Spleen (tissue), 11 donors: ENCODE results near the gene CRLF1. TPM values are rescaled to one million over a fixed set of nuclear protein-coding genes. Genes with fewer than 3 reads are reported as not detected.

Experiments used
- DNase-seq: peaks from one replicate; pipeline ENCODE4 v3.0.0-alpha.2; 2020
- H3K27ac ChIP-seq, 8 donors: fragments of 200-600 bp; sonication (generic) in 7 of 8; 1 replicate in 4 of 8; 2 replicates in 4 of 8; pipeline versions ENCODE4 v1.5.0 to v1.8.0; 2016 to 2021; ENCODE audit warnings: inconsistent platforms in 4 of 8, mild to moderate bottlenecking in 4 of 8, moderate library complexity in 1 of 8
- H3K27me3 ChIP-seq, 7 donors: fragments of 200-600 bp; sonication (generic) in 6 of 7; replicated peaks in 1 of 7; 1 replicate in 4 of 7; 2 replicates in 3 of 7; pipeline versions ENCODE4 v1.5.0 to v1.8.0; 2016 to 2021; ENCODE audit warnings: inconsistent platforms in 3 of 7, mild to moderate bottlenecking in 1 of 7
- H3K36me3 ChIP-seq, 6 donors: fragments of 200-600 bp; sonication (generic) in 5 of 6; 1 replicate in 4 of 6; 2 replicates in 2 of 6; pipeline versions ENCODE4 v1.5.0 to v1.8.0; 2016 to 2021; ENCODE audit warnings: inconsistent platforms in 2 of 6
- H3K4me1 ChIP-seq, 6 donors: fragments of 200-600 bp; sonication (generic) in 5 of 6; 1 replicate in 3 of 6; 2 replicates in 3 of 6; pipeline versions ENCODE4 v1.5.0 to v1.8.0; 2016 to 2021; ENCODE audit warnings: inconsistent platforms in 3 of 6
- H3K4me3 ChIP-seq, 8 donors: fragments of 200-600 bp; sonication (generic) in 7 of 8; 1 replicate in 4 of 8; 2 replicates in 4 of 8; pipeline versions ENCODE4 v1.5.0 to v1.8.0; 2016 to 2021; ENCODE audit warnings: inconsistent platforms in 4 of 8, mild to moderate bottlenecking in 4 of 8, moderate library complexity in 2 of 8
- H3K9me3 ChIP-seq, 8 donors: fragments of 200-600 bp; sonication (generic) in 7 of 8; 1 replicate in 4 of 8; 2 replicates in 4 of 8; pipeline versions ENCODE4 v1.5.0 to v1.8.0; 2016 to 2021; ENCODE audit warnings: inconsistent platforms in 4 of 8
- CTCF ChIP-seq, 11 experiments: fragments of 200-600 bp in 7 of 11; fragments of 450-650 bp in 4 of 11; sonication (generic) in 4 of 11; IDR thresholded peaks in 8 of 11; conservative IDR thresholded peaks in 3 of 11; 1 replicate in 7 of 11; 2 replicates in 4 of 11; pipeline versions ENCODE4 v1.4.0 to v1.8.0; 2016 to 2021; ENCODE audit warnings: antibody characterized with exemption in 11 of 11, inconsistent platforms in 4 of 11, mild to moderate bottlenecking in 1 of 11
- POLR2A ChIP-seq, 3 donors: fragments of 450-650 bp; IDR thresholded peaks; one replicate each; pipeline ENCODE4 v1.5.1; 2017; ENCODE audit warnings: antibody characterized with exemption in 3 of 3, mild to moderate bottlenecking in 1 of 3
- POLR2AphosphoS5 ChIP-seq, 3 donors: sonication (generic); formaldehyde crosslinking; IDR thresholded peaks; one replicate each; pipeline ENCODE4 v1.5.1; 2017; ENCODE audit warnings: antibody characterized with exemption in 3 of 3
- WGBS, 5 donors: extraction: QIAGEN DNeasy Blood & Tissue Kit in 3 of 5; methylation state at CpG; one replicate each; pipeline versions ENCODE4 v1.1.5 to v1.1.7; 2013 to 2018; 5-methylcytosine and 5-hydroxymethylcytosine counted together
- intact Hi-C: fragments of 100-400 bp; cut with DNase I; formaldehyde crosslinking; loops from one replicate; pipeline ENCODE4 v1.15.0; 2023; ENCODE audit warnings: low total_unique reads
- polyA plus RNA-seq, 3 donors: library from polyadenylated mRNA; stranded (reverse); fragments of 200-250 nt; gene quantifications; one replicate each; pipeline ENCODE4 v1.2.1, GENCODE V29; 2013
- small RNA-seq, 4 donors: library from RNA; depleted of rRNA; stranded (forward); fragments of <200 nt; gene quantifications; one replicate each; pipeline ENCODE3, GENCODE V24; 2016
- total RNA-seq, 7 donors: library from RNA; depleted of rRNA in 3 of 7; stranded (reverse); fragments of >200 nt in 3 of 7; fragmentation: NEBNext Ultra II Directional in 4 of 7; extraction: Animal tissue kit (Norgen Biotek cat#: 25700) in 4 of 7; gene quantifications; one replicate each; pipeline versions ENCODE4 v1.1.0 to v1.2.1, GENCODE V29; 2016 to 2021
- donor health status: healthy with polysubstance abuse.
- donor health status: DM: no; HTN: no; CAD: no; lungs with moderate emphysema.
- donor health status: DM: no; HTN: no; CAD: no.
- donor health status: Bipolar disorder and iron deficiency.
- donor health status: healthy.
- donor health status: DM: no; HTN: no; CAD: no.
- donor health status: DM: yes; HTN: yes; CAD: no.

CRLF1 gene
- total and polyA plus RNA-seq, 10 donors = 0.20 to 8.0 (median 2.6) TPM; not detected in 1

GRCh38 chr19:18557411-18558201 lies 49.0 kb downstream of the CRLF1 start, which contains the start of gene KXD1:
KXD1 (plus strand) TSS chr19:18557870; CDS start chr19:18562057, 4,187 bp downstream.
- H3K9me3 ChIP-seq = no peaks in the 10 kb centered on the region
- no peaks in the 10 kb centered on the region for H3K27me3 ChIP-seq
- H3K4me1 ChIP-seq = peaks cover 11 to 57% (median 36%) of the 10 kb centered on the region in 6 donors
- H3K4me3 ChIP-seq = peak within 1 kb of the TSS; percentile 68 to 97 (median 88)
- H3K36me3 ChIP-seq = peaks cover 0 to 15% (median 5%) of the 10 kb centered on the region in 6 donors
- intact Hi-C loops = no loop called here
- peak in 3 of 11 experiments; percentile 18 to 33 (median 32) for TF ChIP-seq CTCF (IDR thresholded peaks at IDR 0.05 in 8 of 11, conservative IDR thresholded peaks at IDR 0.05 in 3 of 11)
- peak in 1 of 3 donors; percentile 49 for TF ChIP-seq POLR2A (IDR thresholded peaks at IDR 0.05)
- TF ChIP-seq POLR2AphosphoS5 (IDR thresholded peaks at IDR 0.05) = peak; percentile 99
- peak; percentile 99 for DNase-seq
- WGBS, 5 donors = 0 to 3% (median 2%) methylated on average over 18 to 58 of the region's 58 CpGs
- peak within 1 kb of the TSS; percentile 95 to 98 (median 96) for H3K27ac ChIP-seq

DNA sequence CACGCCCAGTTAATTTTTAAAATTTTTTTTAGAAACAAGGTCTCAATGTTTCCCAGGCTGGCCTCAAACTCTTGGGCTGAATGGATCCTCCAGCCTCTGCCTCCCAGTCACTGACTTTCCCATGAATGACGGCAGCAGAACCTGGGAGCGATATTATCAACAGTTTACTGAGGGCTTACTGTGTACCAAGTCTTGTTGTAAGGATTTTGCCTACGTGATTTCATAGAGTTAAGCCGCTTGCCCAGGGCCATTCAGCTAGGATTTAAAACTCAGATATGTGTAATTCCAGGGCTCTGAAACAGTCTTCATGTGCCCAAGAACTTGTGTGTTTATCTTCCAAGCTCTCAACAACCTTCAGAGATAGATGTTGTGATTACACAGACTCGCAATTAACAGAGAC lies 55.0 kb downstream of the CRLF1 start:
- Histone ChIP-seq H3K4me1 (peaks cover 0 to under 1% (median under 1%) of the 10 kb centered on the region in 6 donors), H3K36me3 (no peaks in the 10 kb centered on the region), H3K9me3 (no peaks in the 10 kb centered on the region), H3K27ac (no peak overlapping the region), H3K4me3 (no peak overlapping the region), H3K27me3 (no peaks in the 10 kb centered on the region)
- 78 to 87% (median 79%) methylated on average over 6 of the region's 6 CpGs for WGBS, 5 donors
- intact Hi-C loops = no loop called here
- no peak for DNase-seq
- TF ChIP-seq POLR2AphosphoS5 (IDR thresholded peaks at IDR 0.05) = no peak
- no peak for TF ChIP-seq POLR2A (IDR thresholded peaks at IDR 0.05)
- TF ChIP-seq CTCF (IDR thresholded peaks at IDR 0.05 in 8 of 11, conservative IDR thresholded peaks at IDR 0.05 in 3 of 11) = no peak

DNA sequence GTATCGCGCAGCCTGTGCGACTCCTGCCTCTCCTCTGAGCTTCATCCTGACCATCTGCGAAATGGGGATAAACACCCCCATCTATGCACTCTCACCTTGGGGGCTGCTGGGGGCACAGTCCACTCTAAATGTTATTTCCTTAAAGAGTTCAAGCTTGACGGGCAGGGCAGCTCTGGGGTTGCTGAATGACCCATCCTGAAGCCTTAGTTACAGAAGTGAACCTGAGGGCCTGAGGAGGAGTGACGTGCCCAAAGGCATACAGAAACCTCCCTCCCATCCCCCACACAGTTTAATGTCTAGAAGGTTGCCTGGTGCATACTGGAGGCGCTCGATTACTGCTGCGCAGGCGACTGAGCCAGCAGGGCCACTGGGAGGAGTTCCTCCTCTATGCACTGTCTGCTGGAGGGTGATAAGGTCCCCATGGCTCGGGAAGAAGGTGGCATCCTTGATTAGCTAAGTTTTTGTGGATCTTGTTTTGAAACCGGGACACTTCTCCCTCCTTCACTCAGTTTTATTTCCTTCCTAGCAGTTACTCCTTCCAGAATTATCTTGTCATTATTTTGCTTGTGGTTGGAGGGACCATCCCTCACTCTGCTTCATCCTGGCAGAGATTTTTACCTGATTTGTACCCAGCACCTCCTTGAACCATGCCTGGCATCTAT lies 62.7 kb downstream of the CRLF1 start:
- peak in 6 of 11 experiments; percentile 16 to 28 (median 21) for TF ChIP-seq CTCF (IDR thresholded peaks at IDR 0.05 in 8 of 11, conservative IDR thresholded peaks at IDR 0.05 in 3 of 11)
- peak in 2 of 3 donors; percentile 73 to 81 for TF ChIP-seq POLR2AphosphoS5 (IDR thresholded peaks at IDR 0.05)
- peak in 1 of 3 donors; percentile 40 for TF ChIP-seq POLR2A (IDR thresholded peaks at IDR 0.05)
- Histone ChIP-seq H3K27me3 (no peaks in the 10 kb centered on the region), H3K4me3 (peak overlapping the region; percentile 38 to 84 (median 56)), H3K27ac (peak overlapping the region; percentile 88 to 96 (median 92)), H3K36me3 (peaks cover 0 to 29% (median 20%) of the 10 kb centered on the region in 6 donors), H3K4me1 (peaks cover 11 to 52% (median 24%) of the 10 kb centered on the region in 6 donors), H3K9me3 (no peaks in the 10 kb centered on the region)
- DNase-seq = peak; percentile 89
- intact Hi-C loops = no loop called here
- WGBS, 5 donors = 2 to 5% (median 5%) methylated on average over 8 to 12 of the region's 12 CpGs

Small RNA genes within 50 kb of the gene (small RNA-seq; reads per million reads assigned to genes)
- 0 reads per million in 4 donors for gene RN7SL155P

Other genes starting within 250 kb of the CRLF1 start
- gene GDF15, start 220.6 kb downstream of the CRLF1 start, total RNA-seq = 10 to 100 TPM in 2 of 7 donors, 1 to 10 TPM in 5; 1.9 to 34.3 (median 4.3) TPM
- 10 to 100 TPM in 1 of 3 donors, under 1 TPM in 2; 0.77 to 15.9 (median 0.96) TPM for gene GDF15, start 220.6 kb downstream of the CRLF1 start, polyA plus RNA-seq
- 100 to 1,000 TPM in 3 of 7 donors, 10 to 100 TPM in 4; 82.2 to 164 (median 90.5) TPM for gene LRRC25, start 209.2 kb downstream of the CRLF1 start, total RNA-seq
- gene LRRC25, start 209.2 kb downstream of the CRLF1 start, polyA plus RNA-seq = 10 to 100 TPM; 14.6 to 32.2 (median 16.0) TPM
- 100 to 1,000 TPM in 1 of 7 donors, 10 to 100 TPM in 6; 56.3 to 103 (median 82.4) TPM for gene SSBP4, start 187.4 kb downstream of the CRLF1 start, total RNA-seq
- 100 to 1,000 TPM in 1 of 3 donors, 10 to 100 TPM in 2; 80.6 to 143 (median 94.9) TPM for gene SSBP4, start 187.4 kb downstream of the CRLF1 start, polyA plus RNA-seq
- gene ISYNA1, start 168.7 kb downstream of the CRLF1 start, total RNA-seq = 10 to 100 TPM; 37.5 to 82.3 (median 44.4) TPM
- 10 to 100 TPM; 31.7 to 58.2 (median 49.0) TPM for gene ISYNA1, start 168.7 kb downstream of the CRLF1 start, polyA plus RNA-seq
- gene ELL, start 84.7 kb downstream of the CRLF1 start, total RNA-seq = 10 to 100 TPM; 23.0 to 44.8 (median 32.1) TPM
- gene ELL, start 84.7 kb downstream of the CRLF1 start, polyA plus RNA-seq = 10 to 100 TPM in 1 of 3 donors, 1 to 10 TPM in 2; 4.5 to 14.2 (median 7.9) TPM
- 100 to 1,000 TPM; 183 to 309 (median 203) TPM for gene FKBP8, start 63.2 kb downstream of the CRLF1 start, total RNA-seq
- 100 to 1,000 TPM; 131 to 276 (median 141) TPM for gene FKBP8, start 63.2 kb downstream of the CRLF1 start, polyA plus RNA-seq
- 10 to 100 TPM; 63.9 to 90.9 (median 75.7) TPM for gene KXD1, start 48.9 kb downstream of the CRLF1 start, total RNA-seq
- 10 to 100 TPM; 65.9 to 78.5 (median 68.9) TPM for gene KXD1, start 48.9 kb downstream of the CRLF1 start, polyA plus RNA-seq
- gene UBA52, start 34.9 kb downstream of the CRLF1 start, total RNA-seq = 1,000 to 10,000 TPM in 3 of 7 donors, 100 to 1,000 TPM in 4; 650 to 1,362 (median 985) TPM
- gene UBA52, start 34.9 kb downstream of the CRLF1 start, polyA plus RNA-seq = 1,000 to 10,000 TPM; 1,341 to 2,132 (median 1,852) TPM
- gene REX1BD, start 18.0 kb downstream of the CRLF1 start, total RNA-seq = 100 to 1,000 TPM in 1 of 7 donors, 10 to 100 TPM in 6; 65.4 to 103 (median 78.7) TPM
- gene REX1BD, start 18.0 kb downstream of the CRLF1 start, polyA plus RNA-seq = 100 to 1,000 TPM; 127 to 182 (median 160) TPM
- under 1 TPM in 2 of 7 donors, not detected in 5; 0.28 to 0.49 TPM for gene TMEM59L, start 6.1 kb upstream of the CRLF1 start, total RNA-seq
- gene TMEM59L, start 6.1 kb upstream of the CRLF1 start, polyA plus RNA-seq = under 1 TPM; 0.15 to 0.74 (median 0.50) TPM
- gene KLHL26, start 30.2 kb upstream of the CRLF1 start, total RNA-seq = 10 to 100 TPM in 4 of 7 donors, 1 to 10 TPM in 3; 4.4 to 23.1 (median 10.3) TPM
- gene KLHL26, start 30.2 kb upstream of the CRLF1 start, polyA plus RNA-seq = 1 to 10 TPM; 1.7 to 3.5 (median 2.2) TPM
- 10 to 100 TPM in 3 of 7 donors, 1 to 10 TPM in 4; 4.7 to 15.7 (median 8.8) TPM for gene CRTC1, start 76.9 kb upstream of the CRLF1 start, total RNA-seq
- gene CRTC1, start 76.9 kb upstream of the CRLF1 start, polyA plus RNA-seq = 10 to 100 TPM in 1 of 3 donors, 1 to 10 TPM in 2; 3.1 to 11.3 (median 6.4) TPM
- gene COMP, start 184.5 kb upstream of the CRLF1 start, total RNA-seq = not detected
- gene COMP, start 184.5 kb upstream of the CRLF1 start, polyA plus RNA-seq = 1 to 10 TPM in 1 of 3 donors, under 1 TPM in 2; 0.04 to 1.0 (median 0.13) TPM
- 100 to 1,000 TPM in 1 of 7 donors, 10 to 100 TPM in 6; 81.3 to 161 (median 87.7) TPM for gene UPF1, start 225.2 kb upstream of the CRLF1 start, total RNA-seq
- gene UPF1, start 225.2 kb upstream of the CRLF1 start, polyA plus RNA-seq = 10 to 100 TPM; 31.2 to 63.5 (median 34.8) TPM